GM21515 (cell line): ENCODE data around the gene EMC6.
A peak's percentile ranks its signal among the peaks of the same experiment; 100 is the strongest.
"Not testable (repeated sequence)": the region's sequence is repeated elsewhere in the genome, so short reads cannot be mapped to it uniquely, and the experiment has no call there.

Experiments
- ATAC-seq: cut with Tn5 transposase; IDR thresholded peaks from one replicate; pipeline ENCODE4 v1.9.1; 2021; ENCODE audit not compliant: unreplicated experiment

The EMC6 gene

GRCh38 chr17:3704931-3705717 lies 36.5 kb downstream of the EMC6 start:
- ATAC-seq: no peak

GRCh38 chr17:3705718-3705984 lies 37.0 kb downstream of the EMC6 start:
- not testable (repeated sequence) for ATAC-seq

GRCh38 chr17:3708366-3708765 lies 39.8 kb downstream of the EMC6 start:
- no peak for ATAC-seq

GRCh38 chr17:3710951-3711383 lies 42.4 kb downstream of the EMC6 start:
- ATAC-seq: peak; percentile 87

- no peak for ATAC-seq
Observed at GRCh38 chr17:3712811-3713463, 44.3 kb downstream of the EMC6 start.

GRCh38 chr17:3715296-3715695 lies 46.7 kb downstream of the EMC6 start:
- no peak for ATAC-seq

- ATAC-seq: no peak
Observed at GRCh38 chr17:3718201-3718600, 49.6 kb downstream of the EMC6 start.

GRCh38 chr17:3719265-3719664 lies 50.7 kb downstream of the EMC6 start:
- ATAC-seq: no peak
